Skin epidermis (tissue), 12 donors: ENCODE results near the gene OR51V1.

Source experiments
- H3K27ac ChIP-seq, 21 experiments: fragments of 200-600 bp; sonication (generic) in 11 of 21; one replicate each; pipeline ENCODE4 v1.5.0; 2020; ENCODE audit warnings: mild to moderate bottlenecking in 3 of 21, inconsistent platforms in 2 of 21, moderate library complexity in 2 of 21
- H3K4me3 ChIP-seq, 7 experiments: fragments of 200-600 bp; sonication (generic) in 2 of 7; one replicate each; pipeline ENCODE4 v1.5.0; 2020; ENCODE audit warnings: inconsistent platforms in 2 of 7, mild to moderate bottlenecking in 2 of 7, moderate library complexity in 1 of 7

OR51V1 gene

DNA sequence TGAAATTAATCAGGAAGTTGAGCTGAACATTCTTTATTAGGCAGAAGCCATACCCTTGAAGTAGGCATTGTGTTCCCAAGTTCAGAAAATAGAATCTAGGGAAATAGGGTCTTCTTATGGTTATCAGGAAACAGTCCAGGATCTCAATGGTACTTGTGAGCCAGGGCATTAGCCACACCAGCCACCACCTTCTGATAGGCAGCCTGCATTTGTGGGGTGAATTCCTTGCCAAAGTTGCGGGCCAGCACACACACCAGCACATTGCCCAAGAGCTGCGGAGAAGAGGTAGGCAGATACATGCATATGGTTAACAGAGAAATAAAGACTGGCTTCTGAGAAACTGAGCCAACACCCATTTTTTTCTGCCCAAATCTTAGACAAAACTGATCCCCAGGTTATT lies 32.3 kb upstream of the OR51V1 start:
- Histone ChIP-seq H3K4me3 (no peak overlapping the region), H3K27ac (no peak overlapping the region)

DNA sequence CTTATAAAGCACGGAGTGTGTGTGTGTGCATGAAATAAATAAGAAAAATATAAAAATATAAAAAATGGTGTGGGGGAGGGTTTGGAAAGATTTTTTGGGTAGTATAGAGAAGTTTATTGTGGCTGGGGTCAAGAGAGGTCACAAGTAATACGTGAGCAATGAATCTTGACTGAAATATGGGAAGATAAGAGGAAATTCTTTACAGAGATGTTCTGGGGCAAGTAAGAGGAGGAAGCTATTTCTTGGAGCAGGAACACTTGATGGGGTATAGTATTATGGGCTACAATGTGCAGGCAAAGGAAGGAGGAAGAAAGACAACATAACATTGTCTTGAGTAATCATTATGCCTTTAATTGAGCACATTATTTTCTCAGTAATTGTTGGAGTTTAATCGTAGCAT lies 31.7 kb upstream of the OR51V1 start:
- no peak overlapping the region for H3K27ac ChIP-seq
- H3K4me3 ChIP-seq, result no peak overlapping the region

DNA sequence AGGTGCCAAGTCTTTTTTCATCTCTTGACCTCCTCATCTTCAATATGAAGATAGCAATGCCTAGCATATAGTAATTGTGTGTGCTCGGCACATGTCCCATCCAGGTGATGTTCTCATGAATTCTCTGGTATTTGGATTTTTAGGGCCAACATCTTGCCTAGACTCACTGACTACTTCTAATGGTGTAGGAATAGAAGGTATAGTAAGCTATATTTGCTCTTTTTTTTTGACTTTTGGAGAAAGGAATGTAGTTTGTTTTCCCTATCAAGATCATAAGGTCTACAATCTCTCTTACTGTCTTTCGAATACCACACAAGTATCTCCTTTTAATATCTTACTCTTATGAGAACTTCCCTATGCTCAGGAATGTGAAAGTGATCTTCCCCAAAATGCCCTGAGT lies 30.6 kb upstream of the OR51V1 start:
- Histone ChIP-seq H3K4me3 (no peak overlapping the region), H3K27ac (no peak overlapping the region)

DNA sequence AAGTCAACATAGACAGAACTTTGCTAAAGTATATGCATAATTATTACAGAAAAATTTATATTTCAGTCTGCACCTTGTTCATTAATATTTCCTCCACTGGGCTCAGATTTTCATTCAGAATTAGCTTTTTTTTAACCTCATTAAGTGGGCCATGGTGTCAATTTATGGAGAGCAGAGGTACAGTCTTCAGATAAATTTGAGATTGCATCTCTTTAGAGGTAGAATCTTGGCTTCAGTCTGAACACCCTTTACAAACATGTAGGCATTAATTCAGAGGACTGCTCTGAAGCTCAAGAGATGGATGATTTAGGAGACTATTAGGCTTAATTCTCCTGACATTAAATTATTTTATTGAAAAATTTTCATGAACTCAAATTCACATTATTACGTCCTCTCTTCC lies 29.8 kb upstream of the OR51V1 start:
- H3K27ac ChIP-seq, result no peak overlapping the region
- H3K4me3 ChIP-seq, result no peak overlapping the region

DNA sequence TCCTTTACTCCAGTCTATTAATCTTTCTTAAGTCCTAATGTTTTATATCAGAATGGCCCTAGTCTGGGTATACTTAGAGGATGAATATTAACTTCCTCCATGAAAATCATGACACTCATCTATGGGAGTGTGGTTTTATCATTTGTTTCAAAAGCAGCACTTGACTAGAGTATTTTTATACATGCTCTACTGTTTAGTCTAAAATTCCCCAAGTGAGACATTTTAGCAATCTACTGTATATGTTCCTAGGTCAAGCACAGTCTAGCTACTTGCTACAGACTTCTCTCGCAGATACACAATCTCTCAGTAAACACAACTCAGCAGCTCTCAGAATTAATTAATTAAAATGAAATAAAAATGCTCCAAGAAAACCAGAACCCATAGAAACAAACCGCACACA lies 29.3 kb upstream of the OR51V1 start:
- no peak overlapping the region for H3K27ac ChIP-seq
- no peak overlapping the region for H3K4me3 ChIP-seq

DNA sequence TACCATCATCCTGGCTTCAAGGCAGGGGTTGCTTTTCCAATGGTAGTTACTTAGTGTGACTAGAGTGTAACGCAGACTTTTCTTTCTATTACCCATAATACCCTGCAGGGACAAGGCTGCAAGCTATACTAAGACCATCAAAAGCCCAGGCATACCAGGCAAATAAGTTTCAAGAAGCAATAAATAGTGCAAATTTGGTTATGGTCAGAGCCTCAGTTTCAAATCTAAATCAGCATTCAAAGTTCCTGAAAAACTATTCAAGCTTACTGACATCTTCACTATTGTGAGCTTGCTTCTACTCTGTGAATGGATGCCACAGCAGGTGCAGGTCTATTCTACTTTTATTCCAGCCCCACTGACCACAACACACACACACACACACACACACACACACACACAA lies 28.9 kb upstream of the OR51V1 start:
- Histone ChIP-seq H3K27ac (no peak overlapping the region), H3K4me3 (no peak overlapping the region)

DNA sequence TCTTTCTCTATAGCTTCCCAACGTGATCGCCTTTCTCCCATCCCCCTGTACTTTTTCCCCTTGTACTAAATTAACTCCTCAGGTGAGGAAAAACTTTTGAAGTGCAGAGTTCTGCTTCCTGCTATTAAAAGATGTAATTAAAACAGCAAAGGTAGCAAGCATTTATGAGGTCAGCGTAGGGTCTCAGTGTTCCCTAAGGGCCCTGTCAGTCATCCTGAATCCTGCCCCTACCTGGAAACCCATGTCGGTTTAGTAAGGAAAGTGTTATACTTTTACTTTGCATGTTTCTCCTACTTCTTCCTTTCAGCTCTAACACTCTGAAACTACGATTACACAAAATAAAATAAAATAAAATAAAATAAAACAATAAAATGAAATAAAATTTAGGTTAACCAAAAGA lies 27.6 kb upstream of the OR51V1 start:
- H3K4me3 ChIP-seq, result no peak overlapping the region
- no peak overlapping the region for H3K27ac ChIP-seq

DNA sequence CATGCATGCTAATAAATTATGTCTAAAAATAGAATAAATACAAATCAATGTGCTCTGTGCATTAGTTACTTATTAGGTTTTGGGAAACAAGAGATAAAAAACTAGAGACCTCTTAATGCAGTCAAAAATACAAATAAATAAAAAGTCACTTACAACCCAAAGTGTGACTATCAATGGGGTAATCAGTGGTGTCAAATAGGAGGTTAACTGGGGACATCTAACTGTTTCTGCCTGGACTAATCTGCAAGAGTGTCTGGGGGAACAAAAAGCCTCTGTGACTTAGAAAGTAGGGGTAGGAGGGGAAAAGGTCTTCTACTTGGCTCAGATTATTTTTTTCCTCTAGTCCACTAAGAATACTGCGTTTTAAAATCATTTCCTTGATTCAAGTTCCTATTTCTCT lies 27.2 kb upstream of the OR51V1 start:
- Histone ChIP-seq H3K4me3 (no peak overlapping the region), H3K27ac (no peak overlapping the region)

DNA sequence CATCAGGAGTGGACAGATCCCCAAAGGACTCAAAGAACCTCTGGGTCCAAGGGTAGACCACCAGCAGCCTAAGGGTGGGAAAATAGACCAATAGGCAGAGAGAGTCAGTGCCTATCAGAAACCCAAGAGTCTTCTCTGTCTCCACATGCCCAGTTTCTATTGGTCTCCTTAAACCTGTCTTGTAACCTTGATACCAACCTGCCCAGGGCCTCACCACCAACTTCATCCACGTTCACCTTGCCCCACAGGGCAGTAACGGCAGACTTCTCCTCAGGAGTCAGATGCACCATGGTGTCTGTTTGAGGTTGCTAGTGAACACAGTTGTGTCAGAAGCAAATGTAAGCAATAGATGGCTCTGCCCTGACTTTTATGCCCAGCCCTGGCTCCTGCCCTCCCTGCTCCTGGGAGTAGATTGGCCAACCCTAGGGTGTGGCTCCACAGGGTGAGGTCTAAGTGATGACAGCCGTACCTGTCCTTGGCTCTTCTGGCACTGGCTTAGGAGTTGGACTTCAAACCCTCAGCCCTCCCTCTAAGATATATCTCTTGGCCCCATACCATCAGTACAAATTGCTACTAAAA lies 26.3 kb upstream of the OR51V1 start, which contains the start of gene HBB:
Gene HBB (minus strand): TSS at position 340 of the 579 bp plus-strand sequence. CDS start 50 bp downstream, at position 290.
- H3K4me3 ChIP-seq, result no peak within 1 kb of the TSS

DNA sequence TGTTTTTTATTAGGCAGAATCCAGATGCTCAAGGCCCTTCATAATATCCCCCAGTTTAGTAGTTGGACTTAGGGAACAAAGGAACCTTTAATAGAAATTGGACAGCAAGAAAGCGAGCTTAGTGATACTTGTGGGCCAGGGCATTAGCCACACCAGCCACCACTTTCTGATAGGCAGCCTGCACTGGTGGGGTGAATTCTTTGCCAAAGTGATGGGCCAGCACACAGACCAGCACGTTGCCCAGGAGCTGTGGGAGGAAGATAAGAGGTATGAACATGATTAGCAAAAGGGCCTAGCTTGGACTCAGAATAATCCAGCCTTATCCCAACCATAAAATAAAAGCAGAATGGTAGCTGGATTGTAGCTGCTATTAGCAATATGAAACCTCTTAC lies 25.0 kb upstream of the OR51V1 start:
- no peak overlapping the region for H3K4me3 ChIP-seq
- H3K27ac ChIP-seq, result no peak overlapping the region

More for the DNA sequence above, 26.3 kb upstream of the OR51V1 start, which contains the start of gene HBB:
- H3K27ac ChIP-seq, result no peak within 1 kb of the TSS

DNA sequence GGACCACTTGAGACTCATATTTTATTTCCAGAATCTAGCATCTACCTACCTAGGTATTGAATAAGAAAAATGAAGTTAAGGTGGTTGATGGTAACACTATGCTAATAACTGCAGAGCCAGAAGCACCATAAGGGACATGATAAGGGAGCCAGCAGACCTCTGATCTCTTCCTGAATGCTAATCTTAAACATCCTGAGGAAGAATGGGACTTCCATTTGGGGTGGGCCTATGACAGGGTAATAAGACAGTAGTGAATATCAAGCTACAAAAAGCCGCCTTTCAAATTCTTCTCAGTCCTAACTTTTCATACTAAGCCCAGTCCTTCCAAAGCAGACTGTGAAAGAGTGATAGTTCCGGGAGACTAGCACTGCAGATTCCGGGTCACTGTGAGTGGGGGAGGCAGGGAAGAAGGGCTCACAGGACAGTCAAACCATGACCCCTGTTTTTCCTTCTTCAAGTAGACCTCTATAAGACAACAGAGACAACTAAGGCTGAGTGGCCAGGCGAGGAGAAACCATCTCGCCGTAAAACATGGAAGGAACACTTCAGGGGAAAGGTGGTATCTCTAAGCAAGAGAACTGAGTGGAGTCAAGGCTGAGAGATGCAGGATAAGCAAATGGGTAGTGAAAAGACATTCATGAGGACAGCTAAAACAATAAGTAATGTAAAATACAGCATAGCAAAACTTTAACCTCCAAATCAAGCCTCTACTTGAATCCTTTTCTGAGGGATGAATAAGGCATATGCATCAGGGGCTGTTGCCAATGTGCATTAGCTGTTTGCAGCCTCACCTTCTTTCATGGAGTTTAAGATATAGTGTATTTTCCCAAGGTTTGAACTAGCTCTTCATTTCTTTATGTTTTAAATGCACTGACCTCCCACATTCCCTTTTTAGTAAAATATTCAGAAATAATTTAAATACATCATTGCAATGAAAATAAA lies 24.3 kb upstream of the OR51V1 start:
- H3K27ac ChIP-seq, result no peak overlapping the region

DNA sequence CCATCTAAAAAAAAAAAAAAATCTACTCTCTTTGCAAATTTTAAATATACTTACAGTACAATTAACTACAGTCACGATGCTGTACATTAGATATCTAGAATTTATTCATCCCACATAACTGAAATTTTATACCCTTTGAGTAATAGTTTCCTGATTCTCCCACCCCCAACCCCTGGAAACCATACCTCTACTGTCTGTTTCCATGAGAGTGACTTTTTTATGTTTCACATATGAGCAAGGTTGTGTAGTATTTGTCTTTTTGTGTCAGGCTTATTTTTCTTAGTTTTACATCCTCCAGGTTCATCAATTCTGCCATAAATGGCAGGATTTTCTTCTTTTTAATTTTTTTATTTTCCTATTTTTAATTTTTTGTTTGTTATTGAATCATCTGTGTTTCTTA lies 23.2 kb upstream of the OR51V1 start:
- H3K4me3 ChIP-seq, result no peak overlapping the region
- H3K27ac ChIP-seq, result no peak overlapping the region

More for the DNA sequence above, 24.3 kb upstream of the OR51V1 start:
- H3K4me3 ChIP-seq, result no peak overlapping the region

DNA sequence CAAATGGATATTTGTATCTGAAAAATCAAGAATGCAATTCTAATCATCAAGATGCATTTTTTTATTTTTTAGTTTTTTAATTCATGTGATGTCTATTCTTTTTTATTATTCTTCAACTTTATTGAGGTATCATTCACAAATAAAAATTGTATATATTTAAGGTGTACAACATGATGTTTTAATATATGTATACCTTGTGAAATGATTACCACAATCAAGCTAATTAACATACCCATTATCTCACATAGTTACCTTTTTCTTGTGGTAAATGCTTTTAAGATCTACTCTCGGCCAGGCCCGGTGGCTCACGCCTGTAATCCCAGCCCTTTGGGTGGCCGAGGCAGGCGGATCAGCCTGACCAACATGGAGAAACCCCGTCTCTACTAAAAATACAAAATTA lies 22.7 kb upstream of the OR51V1 start:
- Histone ChIP-seq H3K27ac (no peak overlapping the region), H3K4me3 (no peak overlapping the region)

DNA sequence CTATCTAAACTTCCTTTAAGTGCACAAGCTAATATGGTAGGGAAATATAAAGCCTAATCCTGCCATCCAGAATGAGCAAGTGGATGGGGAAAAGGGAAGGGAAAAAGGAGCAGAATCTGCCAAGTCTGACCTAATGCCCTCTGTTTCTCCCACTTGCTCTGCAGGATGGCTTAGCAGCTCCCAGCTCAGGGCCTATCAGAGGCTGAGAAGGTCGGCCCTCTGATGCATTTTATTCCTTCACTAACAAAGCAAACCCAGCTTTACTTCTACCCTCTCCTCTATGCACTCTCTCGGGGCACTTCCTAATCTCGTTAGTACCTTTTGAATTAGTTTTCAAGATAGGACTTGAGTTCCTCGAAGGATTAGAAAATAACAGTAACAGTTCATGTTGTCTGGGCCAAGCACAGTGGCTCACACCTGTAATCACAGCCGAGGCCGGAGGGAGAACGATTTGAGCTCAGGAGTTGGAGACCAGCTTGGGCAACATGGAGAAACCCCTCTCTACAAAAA lies 9.9 kb upstream of the OR51V1 start:
- H3K4me3 ChIP-seq, result no peak overlapping the region
- H3K27ac ChIP-seq, result no peak overlapping the region

DNA sequence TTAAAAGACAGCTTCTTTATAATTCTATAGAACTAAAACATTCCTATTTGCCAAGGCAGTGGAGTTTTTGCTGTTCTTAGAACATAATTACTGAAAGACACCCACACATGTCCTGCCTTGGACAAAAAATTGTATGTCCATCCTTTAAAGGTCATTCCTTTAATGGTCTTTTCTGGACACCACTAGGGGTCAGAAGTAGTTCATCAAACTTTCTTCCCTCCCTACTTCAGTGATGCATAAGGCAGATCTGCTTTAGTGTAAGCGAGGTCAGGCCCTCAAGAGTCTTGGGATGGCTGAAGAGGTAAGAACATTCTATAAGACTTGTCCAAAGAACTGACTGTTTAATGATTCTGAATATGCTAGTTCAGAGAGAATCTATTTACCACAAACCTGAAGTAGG lies 4.3 kb upstream of the OR51V1 start:
- Histone ChIP-seq H3K4me3 (no peak overlapping the region), H3K27ac (no peak overlapping the region)

DNA sequence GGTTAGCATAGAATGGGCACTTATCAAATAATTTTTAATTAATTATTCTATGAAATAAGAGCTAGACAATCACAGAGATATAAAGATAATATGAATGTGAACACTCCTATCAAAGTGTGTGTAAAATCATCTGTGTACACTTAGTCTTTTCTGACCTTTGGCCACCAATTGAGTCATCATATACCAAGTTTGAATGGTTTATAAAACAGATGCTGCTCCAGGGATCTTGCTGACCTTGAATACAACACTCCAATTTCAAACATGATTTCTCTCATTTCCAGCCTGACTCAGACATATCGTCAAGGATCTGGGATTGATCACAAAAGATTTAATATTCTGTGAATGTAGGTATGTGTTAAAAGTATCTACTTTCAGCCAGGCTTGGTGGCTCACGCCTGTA lies 2.9 kb upstream of the OR51V1 start:
- H3K4me3 ChIP-seq, result no peak overlapping the region

DNA sequence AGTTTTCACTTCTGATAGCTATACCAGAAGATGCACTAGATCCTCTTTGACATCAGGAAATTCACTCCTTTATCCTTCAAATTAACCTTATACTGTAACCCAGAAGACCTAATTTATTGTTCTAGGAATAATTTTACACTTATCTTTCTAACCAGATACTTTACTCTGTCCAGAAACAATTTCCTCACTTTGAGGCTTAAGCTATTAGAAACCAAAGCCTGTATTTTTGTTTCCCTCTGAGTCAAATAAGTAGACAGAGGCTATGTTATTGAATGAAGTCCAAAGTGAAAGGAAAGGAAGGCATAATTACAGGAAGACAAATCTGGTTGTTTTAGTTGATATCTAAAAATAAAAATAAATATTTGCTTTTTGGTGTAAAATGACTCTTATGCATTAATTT lies 2.2 kb downstream of the OR51V1 start:
- Histone ChIP-seq H3K27ac (no peak overlapping the region), H3K4me3 (no peak overlapping the region)

More for the DNA sequence above, 2.9 kb upstream of the OR51V1 start:
- H3K27ac ChIP-seq, result no peak overlapping the region

DNA sequence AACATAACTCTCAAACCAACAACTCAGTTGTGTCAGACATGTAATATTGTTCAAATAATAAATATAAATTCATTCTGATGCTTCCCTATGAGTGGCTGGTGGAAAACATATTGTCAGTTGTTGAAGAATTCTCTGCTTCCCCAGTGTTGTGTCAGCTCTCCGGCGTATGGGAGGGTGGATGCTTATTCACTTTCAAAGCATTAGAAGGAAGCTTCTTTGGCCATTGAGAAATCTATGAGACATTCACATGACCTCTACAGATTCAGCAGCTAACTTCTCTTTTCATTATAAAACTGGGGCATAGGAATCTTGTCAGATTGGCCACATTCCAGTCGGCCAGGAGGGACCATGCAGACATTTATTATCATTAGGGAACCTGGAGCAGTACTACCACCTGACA lies 2.9 kb downstream of the OR51V1 start:
- Histone ChIP-seq H3K4me3 (no peak overlapping the region), H3K27ac (no peak overlapping the region)

DNA sequence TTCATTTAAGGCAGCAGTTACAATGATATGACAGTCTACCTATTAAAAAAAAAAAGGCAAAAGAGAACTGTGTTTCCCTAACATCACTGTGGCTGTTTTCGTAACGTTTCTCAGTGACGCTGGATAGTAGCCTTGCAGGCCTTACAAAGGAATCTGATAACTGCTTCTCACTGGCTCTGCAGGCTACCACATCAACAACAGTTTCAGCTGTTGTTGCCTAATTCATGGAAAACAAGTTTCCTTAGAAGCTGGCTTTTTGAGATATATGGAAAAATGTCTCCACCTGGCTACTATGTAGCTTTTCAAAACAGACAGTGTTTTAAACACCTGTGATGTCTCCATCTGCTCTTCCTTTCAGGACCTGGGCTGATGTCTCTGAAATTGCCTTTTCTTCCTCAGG lies 3.8 kb downstream of the OR51V1 start:
- no peak overlapping the region for H3K27ac ChIP-seq
- no peak overlapping the region for H3K4me3 ChIP-seq

DNA sequence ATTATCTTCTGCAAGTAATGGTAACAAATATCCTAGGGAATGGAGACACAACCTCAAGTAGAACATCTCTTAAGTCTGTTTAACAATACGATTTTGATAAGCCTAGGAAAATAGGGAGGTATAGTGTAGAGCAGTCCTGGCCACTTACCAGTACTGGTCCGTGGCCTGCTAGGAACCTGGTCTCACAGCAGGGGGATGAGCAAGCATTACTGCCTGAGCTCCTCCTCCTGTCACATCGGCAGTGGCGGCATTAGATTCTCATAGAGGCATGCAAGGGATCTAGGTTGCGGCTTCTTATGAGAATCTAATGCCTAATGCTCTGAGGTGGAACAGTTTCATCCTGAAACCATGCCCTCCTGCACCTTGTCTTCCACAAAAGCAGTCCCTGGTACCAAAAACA lies 4.4 kb downstream of the OR51V1 start:
- no peak overlapping the region for H3K27ac ChIP-seq
- no peak overlapping the region for H3K4me3 ChIP-seq

DNA sequence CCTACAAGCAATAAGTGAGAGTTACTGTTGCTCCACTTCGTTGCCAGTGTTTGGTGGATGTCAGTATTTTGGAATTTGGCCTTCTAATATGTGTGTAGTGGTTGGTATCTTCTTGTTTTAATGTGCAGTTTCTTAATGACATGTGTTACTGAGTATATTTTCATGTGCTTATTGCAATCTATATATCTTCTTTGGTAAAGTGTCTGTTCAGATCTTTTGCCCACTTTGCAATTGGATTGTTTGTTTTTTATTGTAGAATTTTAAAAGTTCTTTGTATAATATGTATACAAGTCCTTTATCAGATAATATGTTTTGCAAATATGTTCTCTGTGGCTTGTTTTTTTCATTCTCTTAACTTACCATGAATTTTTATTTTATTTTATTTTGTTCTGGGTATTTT lies 7.7 kb downstream of the OR51V1 start:
- no peak overlapping the region for H3K27ac ChIP-seq
- H3K4me3 ChIP-seq, result no peak overlapping the region
